Body of pancreas (tissue), 4 donors: ENCODE data around the gene SLK.

ENCODE experiments used
- CTCF ChIP-seq, 7 experiments: fragments of 450-650 bp in 4 of 7; fragments of 200-600 bp in 3 of 7; sonication (generic) in 3 of 7; IDR thresholded peaks; one replicate each; pipeline ENCODE4 v1.5.1; 2016 to 2019; ENCODE audit warnings: antibody characterized with exemption in 7 of 7
- POLR2A ChIP-seq, 3 donors: fragments of 450-650 bp; IDR thresholded peaks; one replicate each; pipeline ENCODE4 v1.6.1; 2016; ENCODE audit warnings: antibody characterized with exemption in 3 of 3, mild to moderate bottlenecking in 2 of 3

- TF ChIP-seq CTCF (IDR thresholded peaks at IDR 0.05) (no peak), POLR2A (IDR thresholded peaks at IDR 0.05) (peak; percentile 51 to 92 (median 66))
These were observed at the start of gene SLK for GRCh38 chr10:103966671-103967447.
